NCI-H2227 (cell line): ENCODE measurements around the gene CHRNA4.

ENCODE experiments used
- DNase-seq: peaks from one replicate; lab custom pipeline; 2025; ENCODE audit not compliant: unreplicated experiment; lab: John Stamatoyannopoulos, UW

Gene CHRNA4

DNA sequence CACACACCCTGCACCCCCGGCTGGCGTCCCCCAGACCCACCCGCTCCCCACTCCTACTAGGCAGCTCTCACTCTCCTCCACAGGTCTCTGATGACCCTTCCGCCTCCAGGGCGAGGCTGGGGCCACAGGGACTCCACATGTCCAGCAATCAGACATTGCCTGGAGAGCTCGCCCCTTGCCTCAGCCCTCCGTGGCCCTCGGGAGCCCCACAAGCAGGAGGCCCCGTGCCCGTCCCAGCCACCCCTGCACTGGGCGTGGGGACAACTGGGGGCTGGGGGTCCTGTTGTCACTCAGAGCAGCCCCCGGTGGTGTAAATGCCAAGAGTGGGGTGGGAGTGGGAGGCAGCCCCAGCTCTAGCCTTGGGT lies 66.6 kb downstream of the CHRNA4 start:
- no peak for DNase-seq

DNA sequence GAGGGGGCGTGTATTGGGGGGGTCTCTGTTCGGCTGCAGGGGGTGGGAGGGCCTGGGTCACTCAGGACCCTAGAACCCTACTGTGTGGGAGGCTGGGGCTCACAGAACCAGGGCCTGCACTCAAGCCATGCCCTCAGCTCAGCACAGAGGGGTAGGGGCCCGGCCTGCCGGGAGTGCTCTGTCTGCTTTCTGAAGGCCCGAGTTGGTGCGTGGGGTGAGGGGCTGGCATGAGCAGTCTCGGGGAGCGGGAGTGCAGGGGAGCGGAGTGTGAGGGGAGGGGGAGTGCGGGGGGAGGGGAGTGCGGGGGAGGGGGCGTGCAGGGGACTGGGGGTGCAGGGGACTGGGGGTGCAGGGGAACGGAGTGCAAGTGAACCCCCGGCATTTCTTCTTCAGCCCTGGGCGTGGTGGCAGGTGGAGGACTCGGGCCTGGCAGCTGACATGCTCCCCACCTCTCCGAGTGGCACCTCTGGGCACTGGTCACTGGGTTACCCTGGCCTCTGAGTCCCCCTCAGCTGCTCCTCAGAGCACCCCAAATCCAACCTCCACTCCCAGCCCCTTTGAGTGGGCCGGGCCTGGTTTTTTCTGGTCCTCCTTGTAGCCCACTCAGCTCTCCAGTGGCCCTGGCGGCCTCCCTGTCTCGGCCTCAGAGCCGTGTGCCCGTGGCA lies 67.1 kb downstream of the CHRNA4 start:
- DNase-seq, result no peak

DNA sequence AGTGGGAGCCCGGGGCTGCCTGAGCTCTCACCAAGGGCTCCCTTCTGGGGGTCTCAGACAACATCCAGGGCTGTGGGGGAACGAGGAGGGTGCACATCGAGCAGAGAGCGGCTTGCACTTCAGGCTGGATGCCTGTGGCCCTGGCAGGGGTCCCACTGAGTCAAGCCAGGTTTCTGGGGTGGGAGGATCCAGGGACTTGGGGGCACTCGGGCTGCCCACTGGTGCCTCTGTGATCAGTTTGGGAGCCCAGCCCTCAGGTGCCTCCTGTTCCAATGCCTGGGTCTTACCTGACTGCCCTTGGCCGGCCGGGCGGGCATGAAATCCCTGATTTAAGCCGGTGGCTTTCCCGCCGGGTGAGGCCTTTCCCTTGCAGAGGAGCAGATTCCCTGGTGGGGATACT lies 67.7 kb downstream of the CHRNA4 start:
- DNase-seq, result no peak
